NB4 (cell line): Measurements from ENCODE around the gene ARFRP1.

Experiments used
- POLR2A ChIP-seq: IDR thresholded peaks from 2 replicates; pipeline ENCODE4 v1.6.1; 2011; ENCODE audit warnings: mild to moderate bottlenecking; ENCODE audit not compliant: insufficient read length; ENCODE audit errors: extremely low read depth
- TF ChIP-seq, protein P1 (sequence below): IDR thresholded peaks from one replicate; pipeline ENCODE4 v1.5.1; 2012; ENCODE audit warnings: low read depth, low read length
- TF ChIP-seq, protein P2 (sequence below): IDR thresholded peaks from 2 replicates; pipeline ENCODE4 v1.6.1; 2011; ENCODE audit warnings: low read depth, low read length

DNA sequence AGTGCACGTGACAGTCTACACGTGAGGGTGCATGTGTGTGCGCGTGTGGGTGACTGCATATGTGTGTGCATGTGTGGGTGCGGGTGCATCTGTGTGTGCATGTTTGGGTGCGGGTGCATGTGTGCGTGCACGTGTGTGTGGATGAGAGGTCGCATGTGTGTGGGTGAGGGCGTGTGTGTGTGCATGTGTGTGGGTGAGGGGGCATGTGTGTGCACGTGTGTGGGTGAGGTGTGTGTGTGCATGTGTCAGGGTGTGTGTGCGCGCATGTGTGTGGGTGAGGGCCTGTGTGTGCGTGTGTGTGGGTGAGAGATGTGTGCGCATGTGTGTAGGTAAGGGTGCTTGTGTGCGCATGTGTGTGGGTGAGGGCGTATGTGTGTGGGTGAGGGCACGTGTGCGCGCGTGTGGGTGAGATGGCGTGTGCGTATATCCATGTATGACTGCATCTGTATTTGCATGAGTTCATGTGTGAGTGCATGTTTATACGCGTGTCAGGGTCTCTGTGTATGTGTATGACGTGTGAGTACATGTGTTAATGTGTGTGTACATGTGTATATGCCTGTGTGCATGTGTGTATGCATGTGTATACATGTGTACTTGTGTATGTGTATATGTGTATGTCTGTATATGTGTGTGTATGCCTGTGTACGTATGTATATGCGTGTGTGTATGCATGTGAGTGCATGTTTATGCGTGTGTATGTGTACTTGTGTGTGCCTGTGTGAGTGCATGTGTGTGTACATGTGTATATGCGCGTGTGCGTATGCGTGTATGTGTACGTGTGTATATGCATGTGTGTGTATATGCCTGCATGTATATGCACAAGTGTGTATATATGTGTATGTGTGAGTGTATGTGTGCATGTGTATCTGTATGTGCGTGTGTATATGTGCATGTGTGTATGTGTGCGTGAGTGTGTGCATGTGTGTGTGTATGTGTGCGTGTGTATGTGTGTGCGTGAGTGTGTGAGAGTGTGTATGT, 24.6 kb upstream of the ARFRP1 start:
- TF ChIP-seq, protein P1, sequence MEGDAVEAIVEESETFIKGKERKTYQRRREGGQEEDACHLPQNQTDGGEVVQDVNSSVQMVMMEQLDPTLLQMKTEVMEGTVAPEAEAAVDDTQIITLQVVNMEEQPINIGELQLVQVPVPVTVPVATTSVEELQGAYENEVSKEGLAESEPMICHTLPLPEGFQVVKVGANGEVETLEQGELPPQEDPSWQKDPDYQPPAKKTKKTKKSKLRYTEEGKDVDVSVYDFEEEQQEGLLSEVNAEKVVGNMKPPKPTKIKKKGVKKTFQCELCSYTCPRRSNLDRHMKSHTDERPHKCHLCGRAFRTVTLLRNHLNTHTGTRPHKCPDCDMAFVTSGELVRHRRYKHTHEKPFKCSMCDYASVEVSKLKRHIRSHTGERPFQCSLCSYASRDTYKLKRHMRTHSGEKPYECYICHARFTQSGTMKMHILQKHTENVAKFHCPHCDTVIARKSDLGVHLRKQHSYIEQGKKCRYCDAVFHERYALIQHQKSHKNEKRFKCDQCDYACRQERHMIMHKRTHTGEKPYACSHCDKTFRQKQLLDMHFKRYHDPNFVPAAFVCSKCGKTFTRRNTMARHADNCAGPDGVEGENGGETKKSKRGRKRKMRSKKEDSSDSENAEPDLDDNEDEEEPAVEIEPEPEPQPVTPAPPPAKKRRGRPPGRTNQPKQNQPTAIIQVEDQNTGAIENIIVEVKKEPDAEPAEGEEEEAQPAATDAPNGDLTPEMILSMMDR: no peak
- TF ChIP-seq, protein P2, sequence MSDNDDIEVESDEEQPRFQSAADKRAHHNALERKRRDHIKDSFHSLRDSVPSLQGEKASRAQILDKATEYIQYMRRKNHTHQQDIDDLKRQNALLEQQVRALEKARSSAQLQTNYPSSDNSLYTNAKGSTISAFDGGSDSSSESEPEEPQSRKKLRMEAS: no peak
- no peak for TF ChIP-seq POLR2A
